Peyer's patch (tissue), 4 donors: ENCODE results near the gene EML4.

Experiments
- POLR2A ChIP-seq, 2 donors: fragments of 450-650 bp; IDR thresholded peaks; one replicate each; pipeline ENCODE4 v1.5.1; 2017; ENCODE audit warnings: antibody characterized with exemption in 2 of 2, mild to moderate bottlenecking in 2 of 2, moderate library complexity in 2 of 2
- TF ChIP-seq, protein P1 (sequence below), 6 experiments: fragments of 450-650 bp in 4 of 6; fragments of 200-600 bp in 2 of 6; sonication (generic) in 1 of 6; IDR thresholded peaks; one replicate each; pipeline ENCODE4 v1.5.1; 2017 to 2019; ENCODE audit warnings: antibody characterized with exemption in 6 of 6, mild to moderate bottlenecking in 3 of 6, moderate library complexity in 1 of 6

DNA sequence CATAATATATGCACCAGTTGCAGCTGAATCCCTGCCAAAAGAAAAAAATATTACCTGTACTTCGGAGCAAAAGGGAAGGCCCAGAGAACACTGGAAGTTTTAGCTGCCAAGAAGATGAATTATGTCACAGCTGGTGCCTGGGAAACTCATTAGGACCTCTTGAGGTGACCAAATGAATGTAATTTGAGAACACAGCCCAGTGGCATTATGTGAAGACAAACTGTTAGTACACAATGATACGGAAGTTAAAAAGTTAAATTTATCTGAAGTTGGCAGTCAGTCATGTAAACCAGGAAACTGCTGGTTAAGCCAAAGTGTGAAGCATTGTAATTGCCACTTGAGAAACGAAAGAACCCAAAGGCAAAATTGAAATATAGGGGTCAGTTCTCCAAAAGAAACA lies 80.7 kb downstream of the EML4 start:
- TF ChIP-seq, protein P1, sequence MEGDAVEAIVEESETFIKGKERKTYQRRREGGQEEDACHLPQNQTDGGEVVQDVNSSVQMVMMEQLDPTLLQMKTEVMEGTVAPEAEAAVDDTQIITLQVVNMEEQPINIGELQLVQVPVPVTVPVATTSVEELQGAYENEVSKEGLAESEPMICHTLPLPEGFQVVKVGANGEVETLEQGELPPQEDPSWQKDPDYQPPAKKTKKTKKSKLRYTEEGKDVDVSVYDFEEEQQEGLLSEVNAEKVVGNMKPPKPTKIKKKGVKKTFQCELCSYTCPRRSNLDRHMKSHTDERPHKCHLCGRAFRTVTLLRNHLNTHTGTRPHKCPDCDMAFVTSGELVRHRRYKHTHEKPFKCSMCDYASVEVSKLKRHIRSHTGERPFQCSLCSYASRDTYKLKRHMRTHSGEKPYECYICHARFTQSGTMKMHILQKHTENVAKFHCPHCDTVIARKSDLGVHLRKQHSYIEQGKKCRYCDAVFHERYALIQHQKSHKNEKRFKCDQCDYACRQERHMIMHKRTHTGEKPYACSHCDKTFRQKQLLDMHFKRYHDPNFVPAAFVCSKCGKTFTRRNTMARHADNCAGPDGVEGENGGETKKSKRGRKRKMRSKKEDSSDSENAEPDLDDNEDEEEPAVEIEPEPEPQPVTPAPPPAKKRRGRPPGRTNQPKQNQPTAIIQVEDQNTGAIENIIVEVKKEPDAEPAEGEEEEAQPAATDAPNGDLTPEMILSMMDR (IDR thresholded peaks at IDR 0.05) = no peak
- no peak for TF ChIP-seq POLR2A (IDR thresholded peaks at IDR 0.05)
